Activated CD8-positive, alpha-beta memory T cell treated with anti-CD3 and anti-CD28 coated beads, Interleukin-2, amount 50 U/mL, for 24 hours (primary cell): ENCODE results near the gene CELSR1.
"Not testable (repeated sequence)": the region's sequence is repeated elsewhere in the genome, so short reads cannot be mapped to it uniquely, and the experiment has no call there.

Experiments used
- DNase-seq: peaks from one replicate; pipeline ENCODE4 v3.0.0-alpha.2; 2020; ENCODE audit errors: extremely low read depth

CELSR1 gene

GRCh38 chr22:46320716-46321386 lies 216.6 kb downstream of the CELSR1 start:
- DNase-seq = no peak

GRCh38 chr22:46320166-46320710 lies 217.2 kb downstream of the CELSR1 start:
- DNase-seq = no peak

GRCh38 chr22:46319319-46319718 lies 218.1 kb downstream of the CELSR1 start:
- DNase-seq = no peak

DNA sequence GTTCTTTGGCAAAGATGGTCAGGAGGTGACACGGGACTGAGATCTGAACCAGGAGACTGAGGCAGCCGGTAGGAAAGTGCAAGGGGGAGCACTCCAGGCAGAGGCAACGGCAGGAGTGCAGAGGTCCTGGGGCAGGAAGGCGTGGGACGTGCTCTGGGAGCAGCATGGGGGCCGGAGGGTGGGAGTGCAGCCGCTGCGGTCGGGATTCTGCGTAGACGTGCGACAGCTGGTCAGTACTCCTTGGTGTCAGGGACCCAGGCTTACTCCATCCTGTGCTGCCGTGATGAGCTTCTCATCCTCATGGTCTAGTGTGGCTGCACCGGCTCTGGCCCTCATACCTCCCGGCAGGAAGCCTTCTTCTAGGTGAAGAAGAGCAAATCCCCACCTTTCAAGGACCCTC lies 218.8 kb downstream of the CELSR1 start:
- no peak for DNase-seq

- DNase-seq = no peak
These were observed 219.8 kb downstream of the CELSR1 start for GRCh38 chr22:46317646-46318045.

GRCh38 chr22:46315976-46316375 lies 221.4 kb downstream of the CELSR1 start:
- no peak for DNase-seq

GRCh38 chr22:46312848-46313247 lies 224.6 kb downstream of the CELSR1 start:
- not testable (repeated sequence) for DNase-seq

DNA sequence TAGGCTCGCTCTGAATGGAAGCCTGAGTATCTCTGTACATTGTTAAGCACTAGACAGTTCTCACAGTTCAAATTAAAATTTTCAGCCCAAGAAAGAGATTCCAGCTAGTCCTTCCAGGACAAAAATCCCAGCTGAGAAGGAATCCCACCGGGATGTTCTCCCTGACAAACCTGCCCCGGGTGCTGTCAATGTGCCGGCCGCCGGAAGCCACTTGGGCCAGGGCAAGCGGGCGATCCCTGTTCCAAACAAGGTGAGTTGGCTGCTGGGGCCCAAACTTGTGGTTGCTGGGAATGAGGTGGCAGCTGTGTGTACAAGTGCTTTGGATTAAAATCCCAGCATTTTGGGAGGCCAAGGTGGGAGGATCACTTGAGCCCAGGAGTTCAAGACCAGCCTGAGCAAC lies 225.4 kb downstream of the CELSR1 start:
- DNase-seq = no peak
